OCI-LY7 (cell line): ENCODE results near the gene ABHD16B.

Experiments used
- EZH2phosphoT487 ChIP-seq: fragments of 200-600 bp; sonication (generic); IDR thresholded peaks from 2 replicates; pipeline ENCODE4 v1.6.1; 2018; ENCODE audit warnings: low read depth, borderline replicate concordance, mild to moderate bottlenecking, mixed run types, antibody characterized with exemption, low read length, moderate library complexity, mixed read lengths
- TF ChIP-seq, protein P1 (sequence below): fragments of 200-600 bp; sonication (generic); conservative IDR thresholded peaks from 2 replicates; pipeline ENCODE4 v1.5.1; 2014; ENCODE audit warnings: mild to moderate bottlenecking, antibody characterized with exemption, low read length, moderate library complexity, mixed read lengths

DNA sequence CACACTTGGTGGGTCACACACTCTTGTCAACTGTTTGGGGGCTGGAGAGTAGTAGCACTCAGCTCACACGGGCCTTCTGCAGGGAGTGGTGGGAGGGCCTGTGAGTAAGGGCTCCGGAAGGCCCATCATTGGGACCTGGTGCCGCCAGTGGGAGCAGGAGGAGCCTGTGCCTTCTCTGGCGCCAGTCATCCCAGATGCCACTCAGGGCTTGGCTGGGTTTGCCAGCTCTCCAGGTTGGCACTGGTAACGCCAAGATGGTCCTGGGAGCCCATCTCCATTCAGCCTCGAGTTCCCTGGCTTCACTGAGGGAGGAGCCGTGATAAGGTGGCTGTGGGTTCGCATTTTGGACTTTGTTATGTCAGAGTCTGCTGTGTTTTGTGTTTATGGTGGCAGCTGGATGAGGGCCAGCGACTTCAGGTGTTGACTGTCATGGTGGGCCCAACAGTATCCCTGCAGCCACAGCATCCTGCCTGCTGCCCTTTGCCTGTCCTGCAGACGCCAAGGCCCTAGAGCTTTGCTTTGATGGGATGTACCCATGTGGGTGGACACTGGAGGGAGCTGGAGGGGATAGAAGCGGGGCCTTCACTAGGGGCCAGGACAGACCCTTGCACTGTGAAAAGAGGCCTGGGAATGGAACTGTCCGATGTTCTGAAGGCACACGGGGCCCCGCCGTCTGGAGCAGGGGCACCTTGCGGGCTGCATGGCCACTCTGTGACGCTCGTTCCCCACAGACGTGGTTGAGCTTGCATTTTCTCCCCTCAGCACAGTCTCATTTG is 20.3 kb downstream of the ABHD16B start:
- TF ChIP-seq, protein P1, sequence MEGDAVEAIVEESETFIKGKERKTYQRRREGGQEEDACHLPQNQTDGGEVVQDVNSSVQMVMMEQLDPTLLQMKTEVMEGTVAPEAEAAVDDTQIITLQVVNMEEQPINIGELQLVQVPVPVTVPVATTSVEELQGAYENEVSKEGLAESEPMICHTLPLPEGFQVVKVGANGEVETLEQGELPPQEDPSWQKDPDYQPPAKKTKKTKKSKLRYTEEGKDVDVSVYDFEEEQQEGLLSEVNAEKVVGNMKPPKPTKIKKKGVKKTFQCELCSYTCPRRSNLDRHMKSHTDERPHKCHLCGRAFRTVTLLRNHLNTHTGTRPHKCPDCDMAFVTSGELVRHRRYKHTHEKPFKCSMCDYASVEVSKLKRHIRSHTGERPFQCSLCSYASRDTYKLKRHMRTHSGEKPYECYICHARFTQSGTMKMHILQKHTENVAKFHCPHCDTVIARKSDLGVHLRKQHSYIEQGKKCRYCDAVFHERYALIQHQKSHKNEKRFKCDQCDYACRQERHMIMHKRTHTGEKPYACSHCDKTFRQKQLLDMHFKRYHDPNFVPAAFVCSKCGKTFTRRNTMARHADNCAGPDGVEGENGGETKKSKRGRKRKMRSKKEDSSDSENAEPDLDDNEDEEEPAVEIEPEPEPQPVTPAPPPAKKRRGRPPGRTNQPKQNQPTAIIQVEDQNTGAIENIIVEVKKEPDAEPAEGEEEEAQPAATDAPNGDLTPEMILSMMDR, result no peak
- TF ChIP-seq EZH2phosphoT487, result no peak
